Stimulated activated CD4-positive, alpha-beta T cell treated with anti-CD3 and anti-CD28 coated beads, Interleukin-2, amount 100 ng/mL, for 48 hours (primary cell): ENCODE measurements around the gene IRX4.

Experiments used
- DNase-seq, 2 donors: peaks; one replicate each; pipeline ENCODE4 v3.0.0-alpha.2; 2020

The IRX4 gene

GRCh38 chr5:1835431-1835830, 47.3 kb downstream of the IRX4 start:
- no peak for DNase-seq

- DNase-seq: no peak
These were observed 47.9 kb downstream of the IRX4 start for GRCh38 chr5:1834721-1835429.

DNA sequence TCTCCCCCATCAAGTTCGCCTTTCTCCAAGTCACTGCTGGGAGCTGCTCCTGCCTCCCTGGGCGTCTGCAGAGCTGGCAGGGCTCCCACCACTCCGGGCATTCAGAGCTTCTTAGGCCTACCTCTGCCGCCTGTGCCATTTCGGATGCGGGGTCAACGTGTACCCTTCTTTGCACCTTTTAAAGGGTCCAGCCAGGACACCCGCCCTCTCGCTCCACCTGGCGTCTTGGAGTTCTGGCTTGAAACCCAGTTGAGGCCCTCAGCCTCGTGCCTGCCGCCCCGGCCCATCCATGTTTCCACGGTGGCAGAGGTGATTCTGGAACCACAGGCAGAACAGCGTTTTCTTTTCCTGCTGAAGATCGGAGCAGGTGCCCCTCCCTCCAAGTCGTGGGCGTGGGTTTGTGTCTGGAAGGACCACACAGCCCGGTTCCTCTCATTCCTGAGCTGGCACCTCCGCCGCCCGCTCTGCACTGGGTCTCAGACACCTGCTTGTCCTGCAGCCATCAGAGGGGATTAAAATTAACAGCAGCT, 48.6 kb downstream of the IRX4 start:
- no peak for DNase-seq

DNA sequence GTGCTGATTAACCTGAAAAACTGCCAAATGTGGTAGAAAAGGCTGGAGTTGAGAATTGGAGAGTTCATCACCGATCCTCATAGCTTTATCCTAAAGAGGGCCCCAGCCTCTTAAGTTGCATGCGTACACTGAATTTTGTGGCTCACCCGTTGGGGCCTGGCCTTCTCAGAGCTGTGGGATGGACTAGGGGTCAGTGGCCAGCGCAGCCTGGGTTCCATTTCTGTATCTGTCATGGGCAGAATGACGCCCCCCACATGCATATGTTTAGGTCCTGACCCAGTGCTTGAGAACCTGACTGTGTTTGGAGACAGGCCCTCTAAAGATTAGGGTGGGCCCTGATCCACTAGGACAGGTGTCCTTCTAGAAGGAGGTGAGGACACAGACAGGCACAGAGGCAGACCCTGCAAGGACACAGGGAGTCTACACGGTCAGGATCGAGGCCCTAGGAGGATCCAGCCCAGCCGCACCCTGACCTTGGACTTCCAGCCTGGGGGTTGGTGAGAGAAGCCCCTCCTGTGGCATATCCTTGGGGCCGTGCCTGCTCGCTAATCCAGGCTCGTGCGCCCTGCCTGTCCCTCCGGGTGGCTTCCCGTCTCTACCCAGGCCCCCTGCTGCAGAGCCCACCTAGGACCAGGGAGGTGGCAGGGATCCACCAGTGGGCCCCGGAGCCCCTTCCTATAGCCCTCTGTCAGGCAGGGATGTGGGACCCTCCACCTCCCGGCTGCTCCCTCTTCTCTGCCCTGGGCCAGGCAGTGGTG, 49.3 kb downstream of the IRX4 start:
- DNase-seq: no peak

DNA sequence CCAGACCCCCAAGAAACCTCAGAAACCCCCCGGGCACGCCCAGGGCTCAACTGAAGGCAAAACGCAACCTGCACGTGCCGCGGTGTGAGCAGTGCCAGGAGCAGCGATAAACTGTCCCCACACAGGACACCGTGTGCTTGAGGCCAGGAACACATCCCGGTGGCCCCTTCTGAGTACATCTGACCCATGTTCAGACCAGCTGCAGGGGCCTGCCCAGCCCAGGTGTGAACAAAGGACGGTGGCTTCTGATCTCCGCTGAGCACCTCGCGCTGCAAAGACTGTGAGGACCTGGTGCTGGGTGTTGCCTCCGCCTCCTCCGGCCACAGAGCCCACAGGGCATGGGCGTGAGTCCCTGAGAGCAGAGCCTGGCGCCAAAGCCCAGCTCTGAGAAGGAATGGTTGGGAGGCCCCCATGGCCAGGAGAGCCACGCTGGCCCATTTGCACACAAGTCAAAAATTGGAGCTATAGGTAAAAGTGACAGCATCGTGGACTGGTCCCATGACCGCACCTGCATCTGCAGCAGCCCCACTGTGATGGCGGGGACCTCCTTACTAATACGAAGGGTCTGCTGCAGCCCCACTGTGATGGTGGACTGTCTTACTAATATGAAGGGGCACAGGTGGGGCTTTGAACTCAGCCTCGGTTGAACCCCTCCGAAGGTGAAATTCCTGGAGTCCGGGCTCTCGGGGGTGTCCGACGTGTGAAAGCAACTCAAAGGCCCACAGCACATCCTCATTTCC, 50.0 kb downstream of the IRX4 start:
- no peak for DNase-seq

DNA sequence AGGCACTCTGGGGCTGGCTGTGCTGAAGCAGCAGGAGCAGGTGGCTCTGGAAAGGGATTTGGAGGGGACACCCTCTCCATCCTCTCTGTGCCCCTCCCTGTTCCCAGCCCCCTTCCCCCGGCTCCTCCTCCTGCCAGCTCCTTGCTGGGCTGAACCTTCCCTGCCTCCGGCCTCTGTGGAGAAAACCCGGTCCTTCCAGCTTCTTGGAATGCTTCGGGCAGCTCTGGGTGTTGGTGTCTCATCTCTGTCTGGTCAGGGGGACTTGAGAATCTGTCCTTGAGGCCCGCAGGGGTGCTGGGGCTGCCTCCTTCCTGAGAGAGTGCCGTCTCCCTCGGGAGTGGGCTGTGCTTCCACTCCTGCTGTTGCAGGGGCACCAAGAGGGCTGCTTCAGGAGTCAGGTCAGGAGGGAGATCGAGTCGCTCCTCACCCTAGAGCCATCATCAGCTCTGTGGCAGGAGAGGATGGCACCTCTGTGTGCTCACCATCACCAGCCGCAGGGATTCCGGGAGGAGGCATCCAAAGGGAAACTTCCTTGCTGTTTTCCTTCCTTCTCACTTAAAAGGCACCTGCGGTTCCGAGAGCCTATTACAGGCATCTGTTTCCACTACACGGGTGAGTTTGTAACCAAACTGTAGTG, 50.9 kb downstream of the IRX4 start:
- no peak for DNase-seq

DNA sequence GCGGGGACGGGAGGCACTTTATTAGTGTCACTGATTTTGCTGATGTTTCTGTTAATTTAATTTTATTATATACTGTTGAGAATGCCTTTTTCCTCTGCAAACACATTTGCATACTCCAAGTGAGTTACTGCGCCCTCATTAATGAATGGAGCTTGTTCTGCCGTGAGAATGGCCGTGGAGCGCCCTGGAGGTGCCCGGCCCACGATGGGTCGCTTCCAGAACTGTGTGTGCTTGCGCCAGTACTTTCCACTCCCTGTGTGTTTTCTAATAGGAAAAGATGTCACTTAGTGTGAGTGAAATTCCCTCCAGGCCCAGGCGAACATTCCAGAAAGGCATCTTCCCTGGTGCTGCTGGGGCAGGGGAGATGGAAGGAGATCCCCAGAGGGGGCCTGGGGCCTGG, 51.5 kb downstream of the IRX4 start:
- DNase-seq: no peak

- DNase-seq: no peak
These were observed 52.0 kb downstream of the IRX4 start for GRCh38 chr5:1830571-1831228.

- peak in 1 of 2 donors; percentile 7 for DNase-seq
These were observed 54.8 kb downstream of the IRX4 start for GRCh38 chr5:1827886-1828397.
